ENCODE data around the gene MYMX.
"Not testable (repeated sequence)": the region's sequence is repeated elsewhere in the genome, so short reads cannot be mapped to it uniquely, and the experiment has no call there.

Gene MYMX

GRCh38 chr6:44219815-44220784 is 3.4 kb downstream of the MYMX start:
- no peak for DNase-seq (ENCODE audit: low read depth in 2 of 2)

- no peak for DNase-seq (ENCODE audit: low read depth in 2 of 2)
Observed at GRCh38 chr6:44220913-44221290, 4.2 kb downstream of the MYMX start.

GRCh38 chr6:44221291-44221960 is 4.7 kb downstream of the MYMX start:
- peak in 1 of 2 experiments; percentile 20 for DNase-seq (ENCODE audit: low read depth in 2 of 2)

GRCh38 chr6:44221961-44222335 is 5.2 kb downstream of the MYMX start:
- no peak for DNase-seq (ENCODE audit: low read depth in 2 of 2)

- DNase-seq (ENCODE audit: low read depth in 2 of 2): no peak
Observed at GRCh38 chr6:44222486-44223318, 6.0 kb downstream of the MYMX start.

- no peak for DNase-seq (ENCODE audit: low read depth in 2 of 2)
Observed at GRCh38 chr6:44223319-44224028, 6.7 kb downstream of the MYMX start, which contains the start of gene SLC29A1. SLC29A1 (plus strand) TSS chr6:44223595; CDS start chr6:44227314, 3,719 bp downstream.

GRCh38 chr6:44224029-44224964 is 7.6 kb downstream of the MYMX start:
- no peak for DNase-seq (ENCODE audit: low read depth in 2 of 2)

- no peak for DNase-seq (ENCODE audit: low read depth in 2 of 2)
Observed at GRCh38 chr6:44224965-44225305, 8.2 kb downstream of the MYMX start.

- no peak for DNase-seq (ENCODE audit: low read depth in 2 of 2)
Observed at GRCh38 chr6:44225579-44226325, 9.0 kb downstream of the MYMX start.

- no peak for DNase-seq (ENCODE audit: low read depth in 2 of 2)
Observed at GRCh38 chr6:44226368-44227147, 9.8 kb downstream of the MYMX start.

- DNase-seq (ENCODE audit: low read depth in 2 of 2): no peak
Observed at GRCh38 chr6:44227148-44227793, 10.5 kb downstream of the MYMX start.

- DNase-seq (ENCODE audit: low read depth in 2 of 2): no peak
Observed at GRCh38 chr6:44228031-44228430, 11.3 kb downstream of the MYMX start.

GRCh38 chr6:44228433-44228832 is 11.7 kb downstream of the MYMX start:
- no peak for DNase-seq (ENCODE audit: low read depth in 2 of 2)

- no peak for DNase-seq (ENCODE audit: low read depth in 2 of 2)
Observed at GRCh38 chr6:44228836-44229235, 12.1 kb downstream of the MYMX start.

- DNase-seq (ENCODE audit: low read depth in 2 of 2): no peak
Observed at GRCh38 chr6:44229376-44230033, 12.8 kb downstream of the MYMX start.

- DNase-seq (ENCODE audit: low read depth in 2 of 2): no peak
Observed at GRCh38 chr6:44230034-44230675, 13.4 kb downstream of the MYMX start.

GRCh38 chr6:44231426-44231825 is 14.7 kb downstream of the MYMX start:
- not testable (repeated sequence) for DNase-seq (ENCODE audit: low read depth in 2 of 2)
